NT2/D1 (cell line): ENCODE measurements around the gene MCF2L.
"Not testable (repeated sequence)": the region's sequence is repeated elsewhere in the genome, so short reads cannot be mapped to it uniquely, and the experiment has no call there.

Experiments
- DNase-seq: peaks from one replicate; pipeline ENCODE4 v3.0.0-alpha.2; 2011; ENCODE audit warnings: low read depth, low spot score
- H3K27me3 ChIP-seq: 2 replicates; pipeline ENCODE4 v1.6.0; 2011; ENCODE audit warnings: mild to moderate bottlenecking; ENCODE audit not compliant: insufficient read length, insufficient read depth
- H3K36me3 ChIP-seq: 2 replicates; pipeline ENCODE4 v1.6.1; 2011; ENCODE audit warnings: mild to moderate bottlenecking, low read length, mixed read lengths; ENCODE audit not compliant: insufficient read depth, insufficient read length
- H3K4me1 ChIP-seq: 2 replicates; pipeline ENCODE4 v1.5.1; 2011; ENCODE audit not compliant: insufficient read depth, insufficient read length
- H3K4me3 ChIP-seq: 2 replicates; pipeline ENCODE4 v1.5.1; 2011; ENCODE audit warnings: low read depth; ENCODE audit not compliant: insufficient read length
- H3K9ac ChIP-seq: 2 replicates; pipeline ENCODE4 v1.6.0; 2011; ENCODE audit warnings: low read depth; ENCODE audit not compliant: insufficient read length
- H3K9me3 ChIP-seq: 2 replicates; pipeline ENCODE4 v1.5.1; 2011; ENCODE audit warnings: mild to moderate bottlenecking, low read length; ENCODE audit not compliant: insufficient read depth
- SUZ12 ChIP-seq: IDR thresholded peaks from 2 replicates; pipeline ENCODE4 v1.6.1; 2011; ENCODE audit not compliant: insufficient read length, insufficient read depth; ENCODE audit errors: extremely low read depth
- YY1 ChIP-seq: IDR thresholded peaks from 2 replicates; pipeline ENCODE4 v1.6.1; 2011; ENCODE audit not compliant: insufficient read length, insufficient read depth
- ZNF274 ChIP-seq: IDR thresholded peaks from 2 replicates; pipeline ENCODE4 v1.6.1; 2011; ENCODE audit warnings: mild to moderate bottlenecking, low read depth, low read length

MCF2L gene

DNA sequence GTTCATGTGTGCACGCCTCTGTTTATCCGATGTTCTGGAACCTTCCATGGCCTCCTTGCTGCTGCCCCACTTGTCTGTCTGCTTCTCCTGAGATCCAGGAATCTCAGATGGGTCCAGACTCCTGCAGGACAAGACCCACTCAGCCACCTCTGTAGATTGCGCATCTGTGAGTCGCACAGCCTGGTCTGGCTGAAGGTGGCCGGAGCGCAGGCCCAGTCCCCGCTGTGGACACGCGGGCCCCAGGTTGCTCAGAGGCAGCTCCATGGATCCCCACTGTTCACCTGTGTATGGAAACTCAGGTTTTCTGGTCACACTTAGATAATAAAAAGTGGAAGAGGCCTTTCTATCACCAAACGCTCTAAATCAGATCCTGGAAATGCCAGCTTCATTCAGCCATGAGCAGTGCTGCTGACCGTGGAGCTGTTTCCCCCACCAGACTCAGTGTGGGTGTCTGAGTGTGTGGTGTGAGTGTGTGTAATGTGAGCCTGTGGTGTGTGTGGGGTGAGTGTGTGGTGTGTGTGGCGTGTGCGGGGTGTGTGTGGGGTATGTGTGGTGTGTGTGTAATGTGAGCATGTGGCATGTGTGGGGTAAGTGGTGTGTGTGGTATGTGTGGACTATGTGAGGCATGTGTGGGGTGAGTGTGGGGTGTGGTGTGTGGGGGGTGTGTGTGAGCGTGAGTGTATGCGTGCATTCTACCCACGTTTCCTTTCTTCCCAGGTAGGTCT, 59.5 kb downstream of the MCF2L start:
- peaks cover 13% of the 10 kb centered on the region for H3K4me1 ChIP-seq
- no peak for DNase-seq
- H3K36me3 ChIP-seq: no peaks in the 10 kb centered on the region
- TF ChIP-seq YY1: no peak
- no peak for TF ChIP-seq ZNF274
- no peak for TF ChIP-seq SUZ12
- peaks cover 37% of the 10 kb centered on the region for H3K27me3 ChIP-seq
- H3K9me3 ChIP-seq: peaks cover 7% of the 10 kb centered on the region; the same call in 1 of the 2 replicates
- H3K9ac ChIP-seq: no peak overlapping the region
- H3K4me3 ChIP-seq: no peak overlapping the region

- DNase-seq: no peak
- H3K4me1 ChIP-seq: peaks cover 10% of the 10 kb centered on the region
- peaks cover 31% of the 10 kb centered on the region for H3K27me3 ChIP-seq
- H3K36me3 ChIP-seq: no peaks in the 10 kb centered on the region
- H3K9ac ChIP-seq: no peak overlapping the region
- no peak overlapping the region for H3K4me3 ChIP-seq
- TF ChIP-seq SUZ12 (no peak), YY1 (no peak), ZNF274 (no peak)
- H3K9me3 ChIP-seq: peaks cover 7% of the 10 kb centered on the region; the same call in 1 of the 2 replicates
These were observed 60.0 kb downstream of the MCF2L start for GRCh38 chr13:113029061-113029445.

DNA sequence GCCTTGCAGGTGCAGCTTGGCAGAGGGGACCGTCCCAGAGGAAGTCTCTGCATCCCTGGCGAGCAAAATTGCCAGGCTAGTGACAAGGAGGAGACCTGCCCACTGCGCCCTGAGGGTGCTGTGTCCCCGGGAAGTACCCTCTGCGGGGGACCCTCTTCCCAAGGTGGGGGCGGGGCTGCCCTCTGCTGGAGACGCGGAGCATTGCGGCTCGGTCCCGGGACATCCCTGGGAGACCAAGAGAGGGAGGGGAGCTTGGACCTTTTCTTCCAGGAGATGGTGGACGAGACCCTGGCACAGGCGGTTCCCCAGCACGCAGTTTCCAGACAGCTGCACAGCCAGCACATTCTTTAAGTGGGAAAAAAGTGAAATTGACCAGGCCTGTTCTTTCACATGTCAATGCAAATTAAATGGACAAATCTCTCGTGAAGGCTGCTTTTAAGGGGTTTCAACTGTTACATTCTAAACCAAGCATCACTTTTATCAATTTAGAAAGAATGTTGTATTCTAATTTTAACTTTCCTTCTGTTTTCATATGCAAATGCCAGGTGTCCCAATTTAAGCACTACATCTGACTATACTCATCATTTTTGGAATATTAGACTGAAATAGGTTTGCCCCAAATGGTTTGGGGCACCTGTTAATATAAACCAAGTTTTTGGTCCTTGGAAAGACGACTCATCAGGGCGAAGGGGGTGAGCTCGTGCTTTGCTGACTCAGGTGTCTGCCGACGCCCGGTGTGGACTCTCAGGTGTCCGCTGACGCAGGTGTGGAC, 60.7 kb downstream of the MCF2L start:
- peaks cover 25% of the 10 kb centered on the region for H3K27me3 ChIP-seq
- H3K4me1 ChIP-seq: peaks cover 10% of the 10 kb centered on the region
- no peaks in the 10 kb centered on the region for H3K36me3 ChIP-seq
- DNase-seq: peak; percentile 40
- TF ChIP-seq SUZ12: no peak
- TF ChIP-seq ZNF274: no peak
- TF ChIP-seq YY1: no peak
- H3K9ac ChIP-seq: no peak overlapping the region
- H3K9me3 ChIP-seq: peaks cover 7% of the 10 kb centered on the region; the same call in 1 of the 2 replicates
- H3K4me3 ChIP-seq: no peak overlapping the region

GRCh38 chr13:113030259-113030640, 61.2 kb downstream of the MCF2L start:
- H3K9me3 ChIP-seq, DNase-seq, H3K9ac ChIP-seq, H3K4me3 ChIP-seq, H3K36me3 ChIP-seq: not testable (repeated sequence)
- Histone ChIP-seq H3K27me3 (peaks cover 24% of the 10 kb centered on the region), H3K4me1 (peaks cover 11% of the 10 kb centered on the region)

- Histone ChIP-seq H3K27me3 (peaks cover 19% of the 10 kb centered on the region), H3K4me3 (no peak overlapping the region), H3K9me3 (peaks cover 7% of the 10 kb centered on the region; the same call in 1 of the 2 replicates), H3K36me3 (no peaks in the 10 kb centered on the region), H3K9ac (no peak overlapping the region), H3K4me1 (peaks cover 12% of the 10 kb centered on the region)
- TF ChIP-seq SUZ12: no peak
- DNase-seq: no peak
These were observed 62.5 kb downstream of the MCF2L start for GRCh38 chr13:113031465-113031864.

- Histone ChIP-seq H3K4me1 (peaks cover 12% of the 10 kb centered on the region), H3K4me3 (no peak overlapping the region), H3K36me3 (no peaks in the 10 kb centered on the region), H3K27me3 (peaks cover 12% of the 10 kb centered on the region), H3K9me3 (peaks cover 7% of the 10 kb centered on the region; the same call in 1 of the 2 replicates), H3K9ac (no peak overlapping the region)
- no peak for TF ChIP-seq YY1
- TF ChIP-seq SUZ12: no peak
- no peak for TF ChIP-seq ZNF274
- no peak for DNase-seq
These were observed 63.3 kb downstream of the MCF2L start for GRCh38 chr13:113032291-113032690.

- peaks cover 7% of the 10 kb centered on the region; the same call in 1 of the 2 replicates for H3K9me3 ChIP-seq
- DNase-seq: no peak
- H3K27me3 ChIP-seq: peaks cover 8% of the 10 kb centered on the region
- peaks cover 12% of the 10 kb centered on the region for H3K4me1 ChIP-seq
- no peak overlapping the region for H3K9ac ChIP-seq
- no peak overlapping the region for H3K4me3 ChIP-seq
- no peaks in the 10 kb centered on the region for H3K36me3 ChIP-seq
- TF ChIP-seq SUZ12 (no peak), ZNF274 (no peak), YY1 (no peak)
These were observed 64.2 kb downstream of the MCF2L start for GRCh38 chr13:113033054-113033850.
